ENCODE data around the gene USP50.
"Not testable (repeated sequence)": the region's sequence is repeated elsewhere in the genome, so short reads cannot be mapped to it uniquely, and the experiment has no call there.

The USP50 gene

DNA sequence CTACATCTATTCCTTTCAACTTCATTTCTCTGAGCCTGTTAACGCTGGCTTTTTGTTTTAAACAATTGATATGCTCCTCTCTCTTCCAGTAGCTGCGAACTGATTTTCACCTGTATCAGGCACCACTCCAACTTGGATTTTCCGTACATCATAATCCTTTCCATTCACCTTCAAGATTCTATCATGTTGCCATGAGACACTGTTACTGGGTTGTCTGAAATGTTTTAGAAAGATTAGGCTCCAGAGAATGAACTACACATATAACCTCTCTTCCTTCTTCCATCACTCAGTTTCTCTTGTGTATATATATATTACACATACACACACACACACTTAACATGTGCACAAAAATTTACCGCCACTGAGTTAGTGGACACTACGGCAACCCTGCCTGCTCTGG, at the start of gene USP50:
USP50 (minus strand) TSS at position 101 of the 400 bp plus-strand sequence. CDS start 141 bp downstream, outside the sequence.
- no peak for DNase-seq

- DNase-seq = no peak
Measured at GRCh38 chr15:50594311-50594710, 47.8 kb upstream of the USP50 start.

DNA sequence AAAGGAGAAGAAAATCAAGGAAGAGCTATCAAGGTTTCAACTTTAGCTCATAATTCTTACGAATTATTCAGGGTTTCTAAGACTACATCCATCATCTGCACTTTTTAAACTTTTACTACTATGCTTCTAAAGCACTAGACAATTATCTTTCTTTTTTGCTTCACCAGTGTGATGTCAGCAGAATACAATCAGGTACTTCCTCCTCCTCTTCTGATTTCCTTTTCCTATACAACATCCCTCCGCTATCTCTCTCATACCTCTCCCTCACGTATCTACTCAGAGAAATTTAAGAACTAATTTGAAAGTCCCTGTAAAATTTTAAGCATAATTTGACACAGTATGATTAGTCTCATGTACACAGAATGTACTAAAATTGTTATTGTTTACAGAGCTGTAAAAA, 47.3 kb upstream of the USP50 start:
- no peak for DNase-seq

DNA sequence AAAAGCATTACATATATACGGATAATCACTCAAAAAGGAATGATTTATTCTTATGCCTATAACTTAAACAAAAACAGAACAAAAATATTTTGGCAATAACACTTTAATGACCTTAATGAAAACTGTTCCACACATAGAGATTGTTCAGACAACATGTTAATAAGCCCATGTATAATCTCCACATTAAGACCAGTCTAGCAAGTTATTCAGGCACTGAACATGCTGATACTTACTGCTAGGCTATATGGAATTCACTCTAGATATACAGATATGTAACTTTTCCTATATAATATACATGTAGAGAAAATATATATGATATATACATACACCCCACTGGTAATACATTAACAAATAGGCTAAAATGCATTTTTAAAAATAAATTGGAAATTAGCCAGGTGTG, 43.8 kb upstream of the USP50 start:
- no peak for DNase-seq

GRCh38 chr15:50577492-50577891, 31.0 kb upstream of the USP50 start:
- DNase-seq = no peak

DNA sequence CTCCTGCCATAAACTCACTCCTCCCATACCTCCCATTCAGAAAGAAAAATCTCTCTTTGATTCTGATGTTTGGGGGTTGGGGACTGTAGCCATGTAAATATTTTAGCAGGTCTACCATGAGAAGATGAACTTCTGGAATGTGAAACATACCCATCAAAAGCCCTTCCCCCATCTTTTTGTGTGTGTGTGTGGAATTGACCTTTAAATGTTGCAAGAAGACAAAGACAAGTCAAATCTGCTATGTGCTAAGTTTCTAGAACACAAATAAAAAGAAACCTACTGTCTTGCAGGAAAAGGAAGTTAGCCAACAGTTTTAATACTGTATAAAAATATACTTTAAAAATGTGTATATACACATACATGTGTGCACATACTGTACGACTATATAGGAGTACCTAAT, 29.7 kb upstream of the USP50 start:
- DNase-seq = no peak

GRCh38 chr15:50573842-50574241, 27.4 kb upstream of the USP50 start:
- DNase-seq = not testable (repeated sequence)

- no peak for DNase-seq
Measured at GRCh38 chr15:50563756-50564155, 17.3 kb upstream of the USP50 start.

DNA sequence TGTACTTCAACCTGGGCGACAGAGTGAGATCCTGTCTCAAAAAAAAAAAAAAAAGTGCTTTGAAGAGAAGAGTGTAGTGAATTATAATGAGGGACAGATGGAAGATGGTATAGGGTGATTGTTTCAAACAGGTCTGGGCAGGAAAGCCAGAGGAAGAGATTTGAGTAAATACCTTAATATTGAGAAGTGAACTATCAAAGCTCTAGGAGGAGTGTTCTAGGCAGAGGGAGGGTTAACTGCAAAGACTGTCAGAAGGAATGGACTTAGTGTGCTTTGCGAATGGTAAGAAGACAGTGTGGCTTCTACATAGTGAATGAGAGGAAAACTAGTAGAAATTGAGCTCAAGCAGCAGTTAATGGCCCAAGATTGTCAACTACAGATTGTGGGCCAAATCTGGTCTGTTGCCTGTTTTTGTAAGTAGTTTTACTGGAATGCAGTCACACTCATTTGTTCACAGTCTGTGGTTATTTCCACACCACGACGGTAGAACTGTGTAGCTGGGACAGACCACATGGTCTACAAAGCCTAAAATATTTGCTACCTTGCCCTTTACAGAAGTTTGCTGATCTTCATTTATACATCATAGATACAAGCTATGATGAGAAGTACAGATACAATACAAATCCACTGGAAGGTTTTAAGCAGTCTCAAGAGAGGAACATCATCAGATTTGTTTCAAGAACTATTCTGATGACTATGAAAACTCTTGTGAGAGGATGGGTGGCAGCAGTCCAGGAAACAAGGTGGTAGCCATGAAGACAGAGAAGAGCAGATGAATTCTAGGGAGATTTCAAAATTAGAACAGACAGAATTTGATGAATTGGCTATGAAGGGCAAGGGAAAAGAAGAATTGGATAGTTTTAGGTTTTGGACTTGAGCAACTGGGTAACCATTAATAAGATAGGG, 16.5 kb upstream of the USP50 start:
- DNase-seq = no peak

GRCh38 chr15:50558012-50558411, 11.5 kb upstream of the USP50 start:
- no peak for DNase-seq

DNA sequence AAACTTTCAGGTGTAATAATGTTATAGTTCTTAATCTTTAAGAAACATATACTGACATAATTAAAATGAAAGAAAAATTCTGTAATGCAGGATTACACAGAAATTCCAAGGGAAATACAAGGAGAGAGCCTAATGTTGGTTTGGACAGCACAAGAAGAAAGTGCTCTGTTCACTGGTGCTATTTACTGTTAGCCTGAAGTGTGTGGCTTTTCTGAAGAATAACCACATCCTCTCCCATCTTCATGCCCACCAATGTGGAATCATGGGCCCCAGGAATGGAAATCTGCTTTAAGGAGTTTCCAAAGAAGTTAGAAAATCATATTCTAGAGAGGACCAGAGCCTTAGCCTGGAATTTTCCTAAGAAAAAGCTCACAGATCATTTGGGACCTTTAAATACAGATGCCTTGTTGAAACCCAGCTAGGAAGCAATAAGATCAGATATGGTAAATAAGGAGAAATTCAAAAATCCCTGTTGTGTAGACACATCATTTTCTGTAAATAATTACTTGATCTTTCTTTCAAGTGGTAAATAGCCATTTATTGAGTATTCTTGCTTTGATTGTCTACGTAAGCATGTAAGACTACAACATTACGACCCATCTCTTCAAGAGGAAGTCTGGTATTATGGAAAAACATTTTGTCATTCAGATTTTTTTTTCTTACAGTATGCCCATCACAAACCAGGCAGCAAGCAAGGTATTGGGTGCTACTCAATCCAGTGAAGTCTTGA, 10.3 kb upstream of the USP50 start:
- DNase-seq = no peak

DNA sequence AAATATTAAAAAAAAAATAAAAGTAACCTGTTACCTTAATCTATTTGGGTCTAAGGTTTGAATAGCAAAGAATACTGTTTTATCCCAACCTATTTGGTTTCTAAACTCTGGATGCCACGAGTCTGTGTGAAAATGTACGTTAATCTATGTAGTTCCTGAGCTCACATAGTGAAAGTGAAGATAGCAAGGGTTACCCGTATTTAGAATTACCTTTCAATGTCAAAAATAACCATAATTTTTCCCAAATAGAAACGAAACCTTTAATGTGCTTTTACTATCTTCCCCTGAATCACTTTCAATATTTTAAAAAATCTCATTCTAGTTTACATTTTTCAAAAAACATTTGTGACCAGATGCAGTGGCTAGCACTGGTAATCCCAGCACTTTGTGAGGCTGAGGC, 5.8 kb upstream of the USP50 start:
- no peak for DNase-seq

GRCh38 chr15:50549326-50549725, 2.9 kb upstream of the USP50 start:
- DNase-seq = no peak

- no peak for DNase-seq
Measured at GRCh38 chr15:50544368-50544767, 2.1 kb downstream of the USP50 start.

DNA sequence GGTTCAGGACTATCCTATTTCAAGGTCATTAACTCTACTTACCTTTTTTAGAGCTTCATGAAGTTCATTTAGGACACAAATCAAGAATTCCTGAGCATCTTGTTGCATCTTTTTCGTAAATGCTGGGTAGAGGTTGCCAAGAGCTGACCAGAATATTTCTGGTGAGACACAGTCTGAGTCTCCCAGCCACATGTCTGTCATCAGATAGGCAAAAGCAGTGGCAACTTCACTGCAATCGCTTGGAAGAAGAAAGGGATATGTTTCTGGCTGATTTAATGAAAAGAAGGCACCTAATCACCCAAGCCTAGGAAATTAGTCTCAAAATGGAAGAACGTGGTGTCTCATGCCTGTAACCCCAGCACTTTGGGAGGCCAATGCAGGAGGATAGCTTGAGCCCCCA, 2.9 kb downstream of the USP50 start:
- no peak for DNase-seq

GRCh38 chr15:50542887-50543210, 3.6 kb downstream of the USP50 start:
- no peak for DNase-seq

- DNase-seq = no peak
Measured at GRCh38 chr15:50531766-50532165, 14.7 kb downstream of the USP50 start.

- no peak for DNase-seq
Measured at GRCh38 chr15:50531163-50531562, 15.3 kb downstream of the USP50 start.

GRCh38 chr15:50523851-50524251, 22.6 kb downstream of the USP50 start:
- no peak for DNase-seq

GRCh38 chr15:50519740-50520425, 26.6 kb downstream of the USP50 start:
- no peak for DNase-seq

- no peak for DNase-seq
Measured at GRCh38 chr15:50513001-50513400, 33.5 kb downstream of the USP50 start.

GRCh38 chr15:50506121-50506520, 40.3 kb downstream of the USP50 start:
- DNase-seq = no peak

DNA sequence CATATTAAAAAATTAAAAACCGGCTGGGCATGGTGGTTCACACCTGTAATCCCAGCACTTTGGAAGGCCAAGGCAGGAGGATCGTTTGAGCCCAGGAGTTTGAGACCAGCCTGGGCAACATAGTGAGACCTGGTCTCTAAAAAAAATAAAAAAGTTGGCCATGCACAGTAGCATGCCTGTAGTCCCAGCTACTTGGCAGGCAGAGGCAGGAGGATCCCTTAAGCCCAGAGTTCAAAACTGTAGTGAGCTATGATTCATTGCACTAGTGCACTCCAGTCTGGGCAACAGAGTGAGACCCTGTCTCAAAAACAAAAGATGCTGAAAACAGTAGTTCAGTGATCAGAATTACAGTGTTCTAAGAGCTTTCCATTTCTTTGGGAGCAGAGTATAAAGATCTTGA, 40.8 kb downstream of the USP50 start:
- DNase-seq = not testable (repeated sequence)

GRCh38 chr15:50503144-50503543, 43.3 kb downstream of the USP50 start:
- DNase-seq = no peak
